GM23338 (cell line): Measurements from ENCODE around the gene EML4. TPM values are rescaled to one million over a fixed set of nuclear protein-coding genes. Genes with fewer than 3 reads are reported as not detected.

Experiments used
- ATAC-seq: fragments of 200-7000 bp; cut with Tn5 transposase; 3 replicates; pipeline ENCODE4 v1.9.1; 2020
- DNase-seq: peaks from one replicate; pipeline ENCODE4 v3.0.0-alpha.2; 2015; ENCODE audit warnings: low spot score
- H2AFZ ChIP-seq: fragments of 200-600 bp; sonication (generic); 2 replicates; pipeline ENCODE4 v1.8.0; 2016; ENCODE audit warnings: antibody characterized with exemption, mild to moderate bottlenecking, moderate library complexity
- H3F3A ChIP-seq: fragments of 200-600 bp; sonication (generic); replicated peaks from 2 replicates; pipeline ENCODE4 v1.8.0; 2017; ENCODE audit warnings: antibody characterized with exemption, mixed run types, low read depth
- H3K27ac ChIP-seq: fragments of 200-600 bp; sonication (generic); 2 replicates; pipeline ENCODE4 v1.6.1; 2016; ENCODE audit warnings: low read depth
- H3K27me3 ChIP-seq: fragments of 200-600 bp; sonication (generic); 2 replicates; pipeline ENCODE4 v1.8.0; 2016; ENCODE audit warnings: mild to moderate bottlenecking, mixed run types, moderate library complexity; ENCODE audit not compliant: insufficient read depth
- H3K36me3 ChIP-seq: fragments of 200-600 bp; sonication (generic); 2 replicates; pipeline ENCODE4 v1.8.0; 2016; ENCODE audit warnings: mild to moderate bottlenecking; ENCODE audit not compliant: insufficient read depth
- H3K4me1 ChIP-seq: fragments of 200-600 bp; sonication (generic); 2 replicates; pipeline ENCODE4 v1.8.0; 2016; ENCODE audit warnings: mild to moderate bottlenecking, moderate library complexity; ENCODE audit not compliant: insufficient read depth
- H3K4me2 ChIP-seq: fragments of 200-600 bp; sonication (generic); 2 replicates; pipeline ENCODE4 v1.7.1; 2017; ENCODE audit warnings: mixed run types
- H3K4me3 ChIP-seq: fragments of 200-600 bp; sonication (generic); 2 replicates; pipeline ENCODE4 v1.6.1; 2016; ENCODE audit warnings: mixed run types
- H3K79me2 ChIP-seq: fragments of 200-600 bp; sonication (generic); replicated peaks from 2 replicates; pipeline ENCODE4 v1.8.0; 2017; ENCODE audit warnings: mild to moderate bottlenecking; ENCODE audit not compliant: insufficient read depth
- H3K9me2 ChIP-seq: fragments of 200-600 bp; sonication (generic); 2 replicates; pipeline ENCODE4 v1.8.0; 2017; ENCODE audit not compliant: insufficient read depth
- H4K20me1 ChIP-seq: fragments of 200-600 bp; sonication (generic); replicated peaks from 2 replicates; pipeline ENCODE4 v1.8.0; 2017; ENCODE audit warnings: mild to moderate bottlenecking; ENCODE audit not compliant: insufficient read depth
- H3K27ac Mint-ChIP-seq: 2 replicates; pipeline ENCODE4 v1.8.0; 2020; ENCODE audit warnings: inconsistent platforms, mild to moderate bottlenecking, moderate library complexity, mixed read lengths
- H3K27me3 Mint-ChIP-seq: 3 replicates; pipeline ENCODE4 v1.8.0; 2022; ENCODE audit warnings: low read depth, mild to moderate bottlenecking, moderate library complexity, mixed read lengths, inconsistent platforms; ENCODE audit not compliant: insufficient read depth, poor library complexity
- H3K36me3 Mint-ChIP-seq: 3 replicates; pipeline ENCODE4 v1.8.0; 2021; ENCODE audit warnings: low read depth, mild to moderate bottlenecking, inconsistent platforms, moderate library complexity, mixed read lengths
- H3K4me1 Mint-ChIP-seq: 3 replicates; pipeline ENCODE4 v1.8.0; 2020; ENCODE audit warnings: mild to moderate bottlenecking, inconsistent platforms, mixed read lengths
- H3K4me3 Mint-ChIP-seq: 3 replicates; pipeline ENCODE4 v1.8.0; 2021; ENCODE audit warnings: moderate library complexity, mild to moderate bottlenecking, inconsistent platforms, mixed read lengths
- H3K9me3 Mint-ChIP-seq: 3 replicates; pipeline ENCODE4 v1.8.0; 2020; ENCODE audit warnings: moderate library complexity, mild to moderate bottlenecking, inconsistent platforms, mixed read lengths
- CREB1 ChIP-seq: fragments of 250-450 bp; sonication (Bioruptor Pico); IDR thresholded peaks from 2 replicates; pipeline ENCODE4 v1.5.0; 2020; ENCODE audit warnings: low read depth, mild to moderate bottlenecking, moderate library complexity
- CTCF ChIP-seq, 2 experiments: fragments of 200-600 bp in 1 of 2; sonication (generic) in 1 of 2; conservative IDR thresholded peaks; 2 replicates each; pipeline versions ENCODE4 v1.5.1 to v1.6.1; 2016 to 2017; ENCODE audit warnings: antibody characterized with exemption in 2 of 2, low read depth in 2 of 2, mild to moderate bottlenecking in 2 of 2, moderate library complexity in 1 of 2
- EZH2 ChIP-seq: fragments of 200-600 bp; sonication (generic); IDR thresholded peaks from one replicate; pipeline ENCODE4 v1.8.0; 2017; ENCODE audit warnings: antibody characterized with exemption, mild to moderate bottlenecking, low read depth; ENCODE audit not compliant: unreplicated experiment
- EZH2phosphoT487 ChIP-seq: fragments of 200-600 bp; sonication (generic); IDR thresholded peaks from one replicate; pipeline ENCODE4 v1.8.1; 2018; ENCODE audit warnings: antibody characterized with exemption; ENCODE audit not compliant: unreplicated experiment
- JUNB ChIP-seq: IDR thresholded peaks from one replicate; pipeline ENCODE4 v1.6.1; 2016; ENCODE audit warnings: antibody characterized with exemption; ENCODE audit not compliant: unreplicated experiment
- NANOG ChIP-seq: IDR thresholded peaks from 2 replicates; pipeline ENCODE4 v1.6.1; 2016; ENCODE audit warnings: antibody characterized with exemption, borderline replicate concordance
- POLR2AphosphoS5 ChIP-seq: IDR thresholded peaks from 2 replicates; pipeline ENCODE4 v1.6.1; 2016; ENCODE audit warnings: antibody characterized with exemption, low read depth
- REST ChIP-seq: IDR thresholded peaks from one replicate; pipeline ENCODE4 v1.6.1; 2018; ENCODE audit warnings: antibody characterized with exemption; ENCODE audit not compliant: unreplicated experiment
- STAT1 ChIP-seq: IDR thresholded peaks from one replicate; pipeline ENCODE4 v1.6.1; 2016; ENCODE audit warnings: antibody characterized with exemption; ENCODE audit not compliant: unreplicated experiment
- ZNF114 ChIP-seq: fragments of 250-450 bp; sonication (Bioruptor Pico); IDR thresholded peaks from 2 replicates; pipeline ENCODE4 v1.5.0; 2020; ENCODE audit warnings: mild to moderate bottlenecking, moderate library complexity
- ZNF331 ChIP-seq: fragments of 250-450 bp; sonication (Bioruptor Pico); IDR thresholded peaks from 2 replicates; pipeline ENCODE4 v1.5.0; 2020; ENCODE audit warnings: low read depth, mild to moderate bottlenecking, moderate library complexity
- polyA plus RNA-seq: library from polyadenylated mRNA; unstranded; fragments of >200 nt; fragmentation: Nextera tagmentation; extraction: Ambion mirVana; gene quantifications from 2 replicates; pipeline ENCODE4 v1.2.1, GENCODE V29; 2016
- total RNA-seq: library from RNA; depleted of rRNA; stranded (reverse); fragments of >200 nt; shearing (Covaris generic); gene quantifications from 2 replicates; pipeline ENCODE4 v1.2.3, GENCODE V29; 2014
- TF ChIP-seq, protein P1 (sequence below): fragments of 250-450 bp; sonication (Bioruptor Pico); IDR thresholded peaks from 2 replicates; pipeline ENCODE4 v1.5.0; 2020; ENCODE audit warnings: mild to moderate bottlenecking, moderate library complexity
- TF ChIP-seq, protein P2 (sequence below): IDR thresholded peaks from 2 replicates; pipeline ENCODE4 v1.6.1; 2016; ENCODE audit warnings: antibody characterized with exemption

The EML4 gene
- total and polyA plus RNA-seq, 2 experiments from 2014 or later, result 65.3 to 115 TPM

DNA sequence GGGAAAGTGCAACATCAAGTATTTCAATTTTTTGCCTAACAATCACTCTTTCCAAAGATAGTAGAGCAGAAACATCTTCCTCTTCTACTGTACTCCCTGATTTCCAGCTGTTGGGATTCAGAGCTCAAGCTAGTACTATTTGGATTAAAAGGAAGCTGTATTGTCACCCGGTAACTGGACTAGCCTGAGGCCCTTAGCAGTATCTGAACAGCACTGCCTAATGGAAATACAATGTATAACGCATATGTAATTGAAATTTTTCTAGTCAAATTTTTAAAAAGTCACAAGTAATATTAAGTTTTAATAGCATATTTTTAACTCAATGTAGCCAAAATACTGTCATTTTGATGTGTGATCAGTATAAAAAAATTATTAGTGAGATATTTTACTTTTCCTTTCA is 105.7 kb downstream of the EML4 start:
- H3K36me3 ChIP-seq, result no peaks in the 10 kb centered on the region
- ATAC-seq, result no peak
- no peak overlapping the region for H3K4me3 ChIP-seq
- Mint-ChIP-seq H3K27me3 (no peaks in the 10 kb centered on the region), H3K4me3 (no peak overlapping the region), H3K36me3 (no peaks in the 10 kb centered on the region), H3K4me1 (no peaks in the 10 kb centered on the region), H3K9me3 (no peaks in the 10 kb centered on the region), H3K27ac (no peak overlapping the region)
- H3K79me2 ChIP-seq, result no peaks in the 10 kb centered on the region
- no peaks in the 10 kb centered on the region for H3K27me3 ChIP-seq
- H3K4me1 ChIP-seq, result no peaks in the 10 kb centered on the region
- H3K4me2 ChIP-seq, result no peak overlapping the region
- no peaks in the 10 kb centered on the region for H3K9me2 ChIP-seq
- no peak overlapping the region for H2AFZ ChIP-seq
- no peaks in the 10 kb centered on the region for H3F3A ChIP-seq
- TF ChIP-seq CREB1 (CRISPR knock-in tag), result no peak
- no peak for TF ChIP-seq NANOG
- TF ChIP-seq, protein P1, sequence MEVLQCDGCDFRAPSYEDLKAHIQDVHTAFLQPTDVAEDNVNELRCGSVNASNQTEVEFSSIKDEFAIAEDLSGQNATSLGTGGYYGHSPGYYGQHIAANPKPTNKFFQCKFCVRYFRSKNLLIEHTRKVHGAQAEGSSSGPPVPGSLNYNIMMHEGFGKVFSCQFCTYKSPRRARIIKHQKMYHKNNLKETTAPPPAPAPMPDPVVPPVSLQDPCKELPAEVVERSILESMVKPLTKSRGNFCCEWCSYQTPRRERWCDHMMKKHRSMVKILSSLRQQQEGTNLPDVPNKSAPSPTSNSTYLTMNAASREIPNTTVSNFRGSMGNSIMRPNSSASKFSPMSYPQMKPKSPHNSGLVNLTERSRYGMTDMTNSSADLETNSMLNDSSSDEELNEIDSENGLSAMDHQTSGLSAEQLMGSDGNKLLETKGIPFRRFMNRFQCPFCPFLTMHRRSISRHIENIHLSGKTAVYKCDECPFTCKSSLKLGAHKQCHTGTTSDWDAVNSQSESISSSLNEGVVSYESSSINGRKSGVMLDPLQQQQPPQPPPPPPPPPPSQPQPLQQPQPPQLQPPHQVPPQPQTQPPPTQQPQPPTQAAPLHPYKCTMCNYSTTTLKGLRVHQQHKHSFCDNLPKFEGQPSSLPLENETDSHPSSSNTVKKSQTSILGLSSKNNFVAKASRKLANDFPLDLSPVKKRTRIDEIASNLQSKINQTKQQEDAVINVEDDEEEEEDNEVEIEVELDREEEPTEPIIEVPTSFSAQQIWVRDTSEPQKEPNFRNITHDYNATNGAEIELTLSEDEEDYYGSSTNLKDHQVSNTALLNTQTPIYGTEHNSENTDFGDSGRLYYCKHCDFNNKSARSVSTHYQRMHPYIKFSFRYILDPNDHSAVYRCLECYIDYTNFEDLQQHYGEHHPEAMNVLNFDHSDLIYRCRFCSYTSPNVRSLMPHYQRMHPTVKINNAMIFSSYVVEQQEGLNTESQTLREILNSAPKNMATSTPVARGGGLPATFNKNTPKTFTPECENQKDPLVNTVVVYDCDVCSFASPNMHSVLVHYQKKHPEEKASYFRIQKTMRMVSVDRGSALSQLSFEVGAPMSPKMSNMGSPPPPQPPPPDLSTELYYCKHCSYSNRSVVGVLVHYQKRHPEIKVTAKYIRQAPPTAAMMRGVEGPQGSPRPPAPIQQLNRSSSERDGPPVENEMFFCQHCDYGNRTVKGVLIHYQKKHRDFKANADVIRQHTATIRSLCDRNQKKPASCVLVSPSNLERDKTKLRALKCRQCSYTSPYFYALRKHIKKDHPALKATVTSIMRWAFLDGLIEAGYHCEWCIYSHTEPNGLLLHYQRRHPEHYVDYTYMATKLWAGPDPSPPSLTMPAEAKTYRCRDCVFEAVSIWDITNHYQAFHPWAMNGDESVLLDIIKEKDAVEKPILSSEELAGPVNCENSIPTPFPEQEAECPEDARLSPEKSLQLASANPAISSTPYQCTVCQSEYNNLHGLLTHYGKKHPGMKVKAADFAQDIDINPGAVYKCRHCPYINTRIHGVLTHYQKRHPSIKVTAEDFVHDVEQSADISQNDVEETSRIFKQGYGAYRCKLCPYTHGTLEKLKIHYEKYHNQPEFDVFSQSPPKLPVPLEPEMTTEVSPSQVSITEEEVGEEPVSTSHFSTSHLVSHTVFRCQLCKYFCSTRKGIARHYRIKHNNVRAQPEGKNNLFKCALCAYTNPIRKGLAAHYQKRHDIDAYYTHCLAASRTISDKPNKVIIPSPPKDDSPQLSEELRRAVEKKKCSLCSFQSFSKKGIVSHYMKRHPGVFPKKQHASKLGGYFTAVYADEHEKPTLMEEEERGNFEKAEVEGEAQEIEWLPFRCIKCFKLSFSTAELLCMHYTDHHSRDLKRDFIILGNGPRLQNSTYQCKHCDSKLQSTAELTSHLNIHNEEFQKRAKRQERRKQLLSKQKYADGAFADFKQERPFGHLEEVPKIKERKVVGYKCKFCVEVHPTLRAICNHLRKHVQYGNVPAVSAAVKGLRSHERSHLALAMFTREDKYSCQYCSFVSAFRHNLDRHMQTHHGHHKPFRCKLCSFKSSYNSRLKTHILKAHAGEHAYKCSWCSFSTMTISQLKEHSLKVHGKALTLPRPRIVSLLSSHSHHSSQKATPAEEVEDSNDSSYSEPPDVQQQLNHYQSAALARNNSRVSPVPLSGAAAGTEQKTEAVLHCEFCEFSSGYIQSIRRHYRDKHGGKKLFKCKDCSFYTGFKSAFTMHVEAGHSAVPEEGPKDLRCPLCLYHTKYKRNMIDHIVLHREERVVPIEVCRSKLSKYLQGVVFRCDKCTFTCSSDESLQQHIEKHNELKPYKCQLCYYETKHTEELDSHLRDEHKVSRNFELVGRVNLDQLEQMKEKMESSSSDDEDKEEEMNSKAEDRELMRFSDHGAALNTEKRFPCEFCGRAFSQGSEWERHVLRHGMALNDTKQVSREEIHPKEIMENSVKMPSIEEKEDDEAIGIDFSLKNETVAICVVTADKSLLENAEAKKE (CRISPR knock-in tag), result no peak
- no peak for TF ChIP-seq EZH2
- TF ChIP-seq, protein P2, sequence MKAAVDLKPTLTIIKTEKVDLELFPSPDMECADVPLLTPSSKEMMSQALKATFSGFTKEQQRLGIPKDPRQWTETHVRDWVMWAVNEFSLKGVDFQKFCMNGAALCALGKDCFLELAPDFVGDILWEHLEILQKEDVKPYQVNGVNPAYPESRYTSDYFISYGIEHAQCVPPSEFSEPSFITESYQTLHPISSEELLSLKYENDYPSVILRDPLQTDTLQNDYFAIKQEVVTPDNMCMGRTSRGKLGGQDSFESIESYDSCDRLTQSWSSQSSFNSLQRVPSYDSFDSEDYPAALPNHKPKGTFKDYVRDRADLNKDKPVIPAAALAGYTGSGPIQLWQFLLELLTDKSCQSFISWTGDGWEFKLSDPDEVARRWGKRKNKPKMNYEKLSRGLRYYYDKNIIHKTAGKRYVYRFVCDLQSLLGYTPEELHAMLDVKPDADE, result no peak
- TF ChIP-seq EZH2phosphoT487, result no peak
- TF ChIP-seq CTCF (conservative IDR thresholded peaks at IDR 0.05; ENCODE audit: low read depth in 2 of 2), result no peak
- TF ChIP-seq POLR2AphosphoS5, result no peak
- no peak for TF ChIP-seq JUNB
- no peak for TF ChIP-seq ZNF331 (CRISPR knock-in tag)
- no peak for TF ChIP-seq STAT1
- TF ChIP-seq REST, result no peak
- TF ChIP-seq ZNF114 (CRISPR knock-in tag), result no peak
- no peaks in the 10 kb centered on the region for H4K20me1 ChIP-seq
- H3K27ac ChIP-seq, result no peak overlapping the region
- no peak for DNase-seq
